Suprapubic skin (tissue), 4 donors: ENCODE data around the gene STPG1. TPM values are rescaled to one million over a fixed set of nuclear protein-coding genes. Genes with fewer than 3 reads are reported as not detected.

Experiments
- DNase-seq, 2 donors: peaks; one replicate each; pipeline ENCODE4 v3.0.0-alpha.2; 2019; ENCODE audit warnings: low spot score in 2 of 2
- H3K27ac ChIP-seq: fragments of 200-600 bp; sonication (generic); one replicate; pipeline ENCODE4 v1.5.1; 2019
- H3K27me3 ChIP-seq: fragments of 200-600 bp; sonication (generic); one replicate; pipeline ENCODE4 v1.5.1; 2019
- H3K36me3 ChIP-seq: fragments of 200-600 bp; sonication (generic); one replicate; pipeline ENCODE4 v1.5.1; 2019
- H3K4me1 ChIP-seq: fragments of 200-600 bp; sonication (generic); one replicate; pipeline ENCODE4 v1.5.1; 2019
- H3K4me3 ChIP-seq: fragments of 200-600 bp; sonication (generic); one replicate; pipeline ENCODE4 v1.5.1; 2019; ENCODE audit warnings: mild to moderate bottlenecking
- H3K9me3 ChIP-seq: fragments of 200-600 bp; sonication (generic); one replicate; pipeline ENCODE4 v1.5.1; 2019
- CTCF ChIP-seq, 2 donors: fragments of 200-600 bp in 1 of 2; fragments of 450-650 bp in 1 of 2; sonication (generic) in 1 of 2; IDR thresholded peaks; one replicate each; pipeline ENCODE4 v1.5.1; 2016 to 2019; ENCODE audit warnings: antibody characterized with exemption in 2 of 2, mild to moderate bottlenecking in 1 of 2, moderate library complexity in 1 of 2
- EP300 ChIP-seq: sonication (generic); formaldehyde crosslinking; IDR thresholded peaks from one replicate; pipeline ENCODE4 v1.6.1; 2017; ENCODE audit warnings: antibody characterized with exemption
- POLR2A ChIP-seq, 2 donors: fragments of 450-650 bp; IDR thresholded peaks; one replicate each; pipeline ENCODE4 v1.6.1; 2017; ENCODE audit warnings: antibody characterized with exemption in 2 of 2, mild to moderate bottlenecking in 2 of 2, moderate library complexity in 2 of 2
- POLR2AphosphoS5 ChIP-seq, 3 donors: sonication (generic); formaldehyde crosslinking; IDR thresholded peaks; one replicate each; pipeline ENCODE4 v1.6.1; 2017; ENCODE audit warnings: antibody characterized with exemption in 3 of 3
- WGBS: methylation state at CpG from one replicate; pipeline ENCODE4 v1.1.5; 2018; 5-methylcytosine and 5-hydroxymethylcytosine counted together
- total RNA-seq, 4 donors: library from RNA; depleted of rRNA; stranded (reverse); fragments of >200 nt; gene quantifications; one replicate each; pipeline ENCODE4 v1.1.0, GENCODE V29; 2016

STPG1 gene
- total RNA-seq, 4 donors from 2014 or later = 7.2 to 8.5 (median 7.8) TPM

DNA sequence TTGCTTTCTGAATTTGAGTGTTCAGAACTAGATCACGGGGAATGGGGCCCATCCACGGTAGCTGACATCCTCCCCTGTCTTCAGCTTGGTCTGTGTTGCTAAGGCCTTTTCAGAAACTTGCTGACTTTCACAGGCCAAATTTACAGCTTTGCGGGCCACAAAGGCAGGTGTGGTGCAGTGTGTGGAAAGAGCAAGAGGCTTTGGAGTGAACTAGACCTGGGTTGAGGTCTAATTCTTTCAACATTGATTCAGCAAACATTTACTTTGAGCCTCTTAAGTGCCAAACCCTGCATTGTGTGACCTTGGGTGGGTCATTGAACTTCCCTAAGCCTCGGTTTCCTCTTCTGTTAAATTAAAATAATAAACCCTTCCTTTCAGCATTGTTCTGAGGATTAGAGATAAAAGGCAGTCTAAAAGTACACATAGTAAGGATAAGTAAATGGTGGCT is 24.3 kb downstream of the STPG1 start:
- 74% methylated on average over 4 of the region's 4 CpGs for WGBS
- Histone ChIP-seq H3K9me3 (no peaks in the 10 kb centered on the region), H3K4me3 (no peak overlapping the region), H3K27me3 (no peaks in the 10 kb centered on the region), H3K27ac (no peak overlapping the region), H3K36me3 (no peaks in the 10 kb centered on the region), H3K4me1 (peaks cover 54% of the 10 kb centered on the region)
- peak in 1 of 2 donors; percentile 70 for DNase-seq
- no peak for TF ChIP-seq CTCF (IDR thresholded peaks at IDR 0.05)
- TF ChIP-seq EP300 = no peak
- no peak for TF ChIP-seq POLR2AphosphoS5 (IDR thresholded peaks at IDR 0.05)
- no peak for TF ChIP-seq POLR2A (IDR thresholded peaks at IDR 0.05)

DNA sequence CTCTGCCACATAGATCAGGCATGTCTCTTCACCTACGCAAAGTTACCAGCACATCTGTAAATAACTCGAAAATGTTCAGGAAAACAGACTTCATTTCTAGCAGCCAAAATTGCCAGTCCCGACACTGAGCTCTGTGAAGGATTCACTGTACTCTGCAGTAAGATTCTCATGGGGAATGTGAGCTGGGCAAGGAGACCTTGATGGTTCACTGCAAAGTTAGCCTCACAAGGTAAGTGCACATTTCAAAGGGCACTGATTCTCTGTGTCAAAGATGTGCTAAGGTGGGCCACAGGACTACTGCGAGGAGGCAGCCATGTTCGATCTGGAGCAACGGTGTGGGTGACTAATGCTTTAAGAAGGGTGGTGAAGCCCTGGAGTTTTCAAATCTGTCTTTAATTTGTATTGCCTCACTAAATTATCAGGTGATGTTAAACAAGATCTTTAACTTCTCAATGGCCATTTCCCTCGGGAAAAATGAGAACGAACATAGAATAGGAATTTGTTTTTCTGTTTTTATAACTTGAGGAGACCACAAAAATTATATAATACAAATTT is 25.2 kb downstream of the STPG1 start:
- Histone ChIP-seq H3K9me3 (no peaks in the 10 kb centered on the region), H3K4me1 (peaks cover 62% of the 10 kb centered on the region), H3K36me3 (no peaks in the 10 kb centered on the region), H3K4me3 (no peak overlapping the region), H3K27ac (peak overlapping the region; percentile 29), H3K27me3 (no peaks in the 10 kb centered on the region)
- TF ChIP-seq POLR2A (IDR thresholded peaks at IDR 0.05) (no peak), CTCF (IDR thresholded peaks at IDR 0.05) (no peak), EP300 (no peak), POLR2AphosphoS5 (IDR thresholded peaks at IDR 0.05) (no peak)
- DNase-seq = peak in 1 of 2 donors; percentile 21
- WGBS = 77% methylated on average over 8 of the region's 8 CpGs

DNA sequence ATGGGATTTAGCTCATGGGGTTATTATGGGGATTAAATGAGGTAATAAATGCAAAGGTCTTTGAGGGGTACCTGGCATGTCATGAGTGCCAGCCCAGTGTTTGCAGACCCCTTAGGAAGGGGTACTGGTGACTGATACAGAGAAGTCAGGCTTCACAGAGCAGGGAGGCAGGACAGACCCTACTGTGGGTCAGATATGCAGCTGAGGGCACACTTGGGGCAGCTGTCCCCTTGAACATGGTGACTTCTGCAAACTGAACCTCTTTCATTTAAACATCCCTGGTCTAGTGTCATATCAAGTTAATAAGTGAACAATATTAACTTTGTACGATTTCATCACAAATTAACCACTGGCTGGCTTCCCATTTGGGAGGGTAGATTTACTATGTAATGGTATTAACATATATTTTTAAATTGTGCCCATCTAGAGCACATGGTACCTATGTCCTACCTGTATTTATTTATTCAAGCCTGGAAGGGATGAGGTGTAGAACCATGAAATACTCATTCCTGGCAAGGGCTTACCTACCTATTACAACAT is 25.9 kb downstream of the STPG1 start:
- H3K4me3 ChIP-seq = no peak overlapping the region
- peaks cover 62% of the 10 kb centered on the region for H3K4me1 ChIP-seq
- WGBS = 86% methylated on average over 1 of the region's 1 CpG
- no peaks in the 10 kb centered on the region for H3K36me3 ChIP-seq
- no peak for TF ChIP-seq CTCF (IDR thresholded peaks at IDR 0.05)
- TF ChIP-seq POLR2AphosphoS5 (IDR thresholded peaks at IDR 0.05) = no peak
- no peak for TF ChIP-seq POLR2A (IDR thresholded peaks at IDR 0.05)
- TF ChIP-seq EP300 = no peak
- H3K27ac ChIP-seq = no peak overlapping the region
- peak in 1 of 2 donors; percentile 32 for DNase-seq
- H3K27me3 ChIP-seq = no peaks in the 10 kb centered on the region
- H3K9me3 ChIP-seq = no peaks in the 10 kb centered on the region

GRCh38 chr1:24386931-24387330 is 26.7 kb downstream of the STPG1 start:
- Histone ChIP-seq H3K4me3 (no peak overlapping the region), H3K36me3 (no peaks in the 10 kb centered on the region), H3K27ac (no peak overlapping the region), H3K4me1 (peaks cover 57% of the 10 kb centered on the region), H3K9me3 (no peaks in the 10 kb centered on the region), H3K27me3 (no peaks in the 10 kb centered on the region)
- TF ChIP-seq POLR2A (IDR thresholded peaks at IDR 0.05) = no peak
- TF ChIP-seq POLR2AphosphoS5 (IDR thresholded peaks at IDR 0.05) = no peak
- no peak for TF ChIP-seq CTCF (IDR thresholded peaks at IDR 0.05)
- TF ChIP-seq EP300 = no peak
- peak in 1 of 2 donors; percentile 65 for DNase-seq
- WGBS = 77% methylated on average over 11 of the region's 11 CpGs

- no peaks in the 10 kb centered on the region for H3K9me3 ChIP-seq
- DNase-seq = peak in 1 of 2 donors; percentile 62
- no peak overlapping the region for H3K4me3 ChIP-seq
- TF ChIP-seq POLR2AphosphoS5 (IDR thresholded peaks at IDR 0.05) (no peak), CTCF (IDR thresholded peaks at IDR 0.05) (no peak), EP300 (no peak), POLR2A (IDR thresholded peaks at IDR 0.05) (no peak)
- WGBS = 63% methylated on average over 9 of the region's 9 CpGs
- H3K36me3 ChIP-seq = no peaks in the 10 kb centered on the region
- H3K27me3 ChIP-seq = no peaks in the 10 kb centered on the region
- H3K27ac ChIP-seq = peak overlapping the region; percentile 1
- peaks cover 57% of the 10 kb centered on the region for H3K4me1 ChIP-seq
These were observed 27.3 kb downstream of the STPG1 start for GRCh38 chr1:24386241-24386640.
